IMR-90 (cell line): ENCODE data around the gene DSP.

ENCODE experiments used
- CHD1 ChIP-seq: IDR thresholded peaks from 2 replicates; pipeline ENCODE4 v1.6.1; 2012; ENCODE audit warnings: low read depth, low read length, improper control_type of control experiment
- MAFK ChIP-seq: IDR thresholded peaks from 2 replicates; pipeline ENCODE4 v1.6.1; 2012; ENCODE audit warnings: low read depth, low read length, improper control_type of control experiment
- POLR2A ChIP-seq: IDR thresholded peaks from 2 replicates; pipeline ENCODE4 v1.6.1; 2012; ENCODE audit warnings: mild to moderate bottlenecking, low read depth, low read length
- RAD21 ChIP-seq: IDR thresholded peaks from 2 replicates; pipeline ENCODE4 v1.6.1; 2012; ENCODE audit warnings: low read length, improper control_type of control experiment
- RFX5 ChIP-seq: IDR thresholded peaks from 2 replicates; pipeline ENCODE4 v1.8.0; 2012; ENCODE audit warnings: low read depth, mild to moderate bottlenecking, low read length, moderate library complexity
- SMC3 ChIP-seq: fragments of 150-350 bp; IDR thresholded peaks from 2 replicates; pipeline ENCODE4 v1.6.1; 2016; ENCODE audit warnings: low read depth, mild to moderate bottlenecking, antibody characterized with exemption, low read length, moderate library complexity
- TF ChIP-seq, protein P1 (sequence below): conservative IDR thresholded peaks from 2 replicates; pipeline ENCODE4 v1.5.1; 2012; ENCODE audit warnings: mild to moderate bottlenecking, low read depth, low read length, improper control_type of control experiment
- TF ChIP-seq, protein P2 (sequence below): fragments of 150-350 bp; IDR thresholded peaks from 2 replicates; pipeline ENCODE4 v1.6.1; 2017; ENCODE audit warnings: mild to moderate bottlenecking, antibody characterized with exemption, low read length, low read depth

DNA sequence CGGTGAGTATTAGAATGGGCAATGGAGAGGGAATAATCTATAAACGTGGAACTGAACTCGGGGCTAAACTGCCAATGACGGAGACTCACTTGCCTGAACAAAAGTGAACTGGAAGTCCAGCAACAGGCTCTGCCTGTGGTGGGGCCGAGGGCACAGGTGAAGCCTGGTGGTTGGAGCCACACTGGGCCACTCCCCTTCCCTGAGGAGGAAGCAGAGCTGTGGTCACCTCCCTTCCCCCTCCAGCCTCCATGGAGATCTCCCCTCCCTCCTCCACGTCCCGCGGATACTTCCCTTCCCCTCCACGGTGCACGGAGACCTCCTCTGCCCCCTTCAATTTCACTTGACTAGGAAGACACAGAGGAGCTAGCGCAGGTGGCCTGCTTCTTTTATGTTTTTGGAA, 14.7 kb upstream of the DSP start:
- TF ChIP-seq POLR2A, result no peak
- TF ChIP-seq CHD1, result no peak
- TF ChIP-seq, protein P1, sequence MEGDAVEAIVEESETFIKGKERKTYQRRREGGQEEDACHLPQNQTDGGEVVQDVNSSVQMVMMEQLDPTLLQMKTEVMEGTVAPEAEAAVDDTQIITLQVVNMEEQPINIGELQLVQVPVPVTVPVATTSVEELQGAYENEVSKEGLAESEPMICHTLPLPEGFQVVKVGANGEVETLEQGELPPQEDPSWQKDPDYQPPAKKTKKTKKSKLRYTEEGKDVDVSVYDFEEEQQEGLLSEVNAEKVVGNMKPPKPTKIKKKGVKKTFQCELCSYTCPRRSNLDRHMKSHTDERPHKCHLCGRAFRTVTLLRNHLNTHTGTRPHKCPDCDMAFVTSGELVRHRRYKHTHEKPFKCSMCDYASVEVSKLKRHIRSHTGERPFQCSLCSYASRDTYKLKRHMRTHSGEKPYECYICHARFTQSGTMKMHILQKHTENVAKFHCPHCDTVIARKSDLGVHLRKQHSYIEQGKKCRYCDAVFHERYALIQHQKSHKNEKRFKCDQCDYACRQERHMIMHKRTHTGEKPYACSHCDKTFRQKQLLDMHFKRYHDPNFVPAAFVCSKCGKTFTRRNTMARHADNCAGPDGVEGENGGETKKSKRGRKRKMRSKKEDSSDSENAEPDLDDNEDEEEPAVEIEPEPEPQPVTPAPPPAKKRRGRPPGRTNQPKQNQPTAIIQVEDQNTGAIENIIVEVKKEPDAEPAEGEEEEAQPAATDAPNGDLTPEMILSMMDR, result no peak
- TF ChIP-seq, protein P2, sequence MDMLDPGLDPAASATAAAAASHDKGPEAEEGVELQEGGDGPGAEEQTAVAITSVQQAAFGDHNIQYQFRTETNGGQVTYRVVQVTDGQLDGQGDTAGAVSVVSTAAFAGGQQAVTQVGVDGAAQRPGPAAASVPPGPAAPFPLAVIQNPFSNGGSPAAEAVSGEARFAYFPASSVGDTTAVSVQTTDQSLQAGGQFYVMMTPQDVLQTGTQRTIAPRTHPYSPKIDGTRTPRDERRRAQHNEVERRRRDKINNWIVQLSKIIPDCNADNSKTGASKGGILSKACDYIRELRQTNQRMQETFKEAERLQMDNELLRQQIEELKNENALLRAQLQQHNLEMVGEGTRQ, result no peak
- TF ChIP-seq RAD21, result no peak
- TF ChIP-seq SMC3, result no peak
- no peak for TF ChIP-seq RFX5
- TF ChIP-seq MAFK, result no peak
